OCI-LY1 (cell line): ENCODE results near the gene DNAJB8.

Experiments
- H2AFZ ChIP-seq: fragments of 200-600 bp; sonication (generic), shearing (Covaris generic); 2 replicates; pipeline ENCODE4 v1.6.0; 2014; ENCODE audit warnings: antibody characterized with exemption, mild to moderate bottlenecking, low read length
- H3F3A ChIP-seq: fragments of 200-600 bp; sonication (generic), shearing (Covaris generic); 2 replicates; pipeline ENCODE4 v1.6.0; 2014; ENCODE audit warnings: mild to moderate bottlenecking, antibody characterized with exemption, low read length, moderate library complexity; ENCODE audit not compliant: insufficient read depth
- H3K27ac ChIP-seq: fragments of 200-600 bp; sonication (generic); 2 replicates; pipeline ENCODE4 v1.5.1; 2014; ENCODE audit warnings: low read length, mixed run types, mild to moderate bottlenecking, low read depth; ENCODE audit not compliant: poor library complexity, severe bottlenecking
- H3K27me3 ChIP-seq: fragments of 200-600 bp; sonication (generic); 2 replicates; pipeline ENCODE4 v1.6.0; 2014; ENCODE audit warnings: antibody characterized with exemption, mild to moderate bottlenecking, low read length, moderate library complexity; ENCODE audit not compliant: insufficient read depth
- H3K36me3 ChIP-seq: fragments of 200-600 bp; sonication (generic); 2 replicates; pipeline ENCODE4 v1.6.1; 2014; ENCODE audit warnings: mild to moderate bottlenecking, antibody characterized with exemption, low read length, moderate library complexity, mixed read lengths; ENCODE audit not compliant: insufficient read depth
- H3K4me1 ChIP-seq: fragments of 200-600 bp; sonication (generic); 2 replicates; pipeline ENCODE4 v1.5.1; 2014; ENCODE audit warnings: mild to moderate bottlenecking, low read length, moderate library complexity; ENCODE audit not compliant: insufficient read depth, severe bottlenecking
- H3K4me2 ChIP-seq: fragments of 200-600 bp; sonication (generic), shearing (Covaris generic); 2 replicates; pipeline ENCODE4 v1.6.1; 2014; ENCODE audit warnings: low read length
- H3K4me3 ChIP-seq: fragments of 200-600 bp; sonication (generic); 2 replicates; pipeline ENCODE4 v1.5.1; 2014; ENCODE audit warnings: low read length, low read depth, mild to moderate bottlenecking, mixed read lengths; ENCODE audit not compliant: poor library complexity, severe bottlenecking
- H3K79me2 ChIP-seq: fragments of 200-600 bp; shearing (Covaris generic); 2 replicates; pipeline ENCODE4 v1.6.1; 2016; ENCODE audit warnings: mixed run types, low read length, mixed read lengths; ENCODE audit not compliant: insufficient read depth
- H3K9ac ChIP-seq: fragments of 200-600 bp; sonication (generic), shearing (Covaris generic); 2 replicates; pipeline ENCODE4 v1.6.1; 2014; ENCODE audit warnings: mild to moderate bottlenecking, low read length, mixed read lengths
- H3K9me2 ChIP-seq: fragments of 200-600 bp; sonication (generic), shearing (Covaris generic); 2 replicates; pipeline ENCODE4 v1.6.1; 2014; ENCODE audit warnings: low read depth, mild to moderate bottlenecking, low read length, mixed read lengths
- H3K9me3 ChIP-seq: fragments of 200-600 bp; shearing (Covaris generic); 2 replicates; pipeline ENCODE4 v1.6.1; 2014; ENCODE audit warnings: low read length, mixed read lengths
- H4K20me1 ChIP-seq: fragments of 200-600 bp; sonication (generic), shearing (Covaris generic); 2 replicates; pipeline ENCODE4 v1.6.0; 2016; ENCODE audit warnings: mild to moderate bottlenecking, low read length; ENCODE audit not compliant: insufficient read depth
- EZH2 ChIP-seq: fragments of 200-600 bp; sonication (generic), shearing (Covaris generic); IDR thresholded peaks from 2 replicates; pipeline ENCODE4 v1.8.0; 2017; ENCODE audit warnings: borderline replicate concordance, mixed run types, mild to moderate bottlenecking, antibody characterized with exemption, low read length, moderate library complexity, mixed read lengths
- TF ChIP-seq, protein P1 (sequence below): fragments of 200-600 bp; sonication (generic), shearing (Covaris generic); IDR thresholded peaks from 2 replicates; pipeline ENCODE4 v1.5.1; 2017; ENCODE audit warnings: mild to moderate bottlenecking, antibody characterized with exemption, low read length, moderate library complexity, mixed read lengths

DNAJB8 gene

DNA sequence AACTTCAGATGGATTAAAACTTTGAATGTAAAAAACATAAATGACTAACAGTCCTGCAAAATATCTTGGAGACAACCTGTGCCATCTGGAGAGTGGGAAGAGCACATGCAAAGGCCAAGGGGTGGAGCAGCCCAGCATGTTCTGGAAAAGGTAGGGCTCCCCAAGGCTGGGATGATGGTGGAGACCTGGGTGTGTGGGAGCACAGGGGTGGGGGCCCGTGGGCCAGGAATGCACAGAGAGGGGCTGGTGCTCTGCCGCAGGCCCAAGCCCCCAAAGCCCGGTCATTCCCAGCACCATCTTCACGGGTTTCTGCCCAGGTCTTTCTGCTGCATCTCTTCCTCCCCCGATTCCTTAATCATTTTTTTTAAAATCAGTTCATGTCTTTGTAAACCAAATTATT lies 36.0 kb upstream of the DNAJB8 start:
- peaks cover 5% of the 10 kb centered on the region; the same call in 1 of the 2 replicates for H3K27me3 ChIP-seq
- no peaks in the 10 kb centered on the region; the same call in 1 of the 2 replicates for H3K36me3 ChIP-seq
- no peak overlapping the region for H3K4me2 ChIP-seq
- no peak overlapping the region for H3K4me3 ChIP-seq
- H3K4me1 ChIP-seq: no peaks in the 10 kb centered on the region
- H3K9me2 ChIP-seq: no peaks in the 10 kb centered on the region
- H3K9ac ChIP-seq: no peak overlapping the region
- H3F3A ChIP-seq: no peaks in the 10 kb centered on the region
- H3K27ac ChIP-seq: no peak overlapping the region
- no peak overlapping the region for H2AFZ ChIP-seq
- TF ChIP-seq EZH2: no peak
- TF ChIP-seq, protein P1, sequence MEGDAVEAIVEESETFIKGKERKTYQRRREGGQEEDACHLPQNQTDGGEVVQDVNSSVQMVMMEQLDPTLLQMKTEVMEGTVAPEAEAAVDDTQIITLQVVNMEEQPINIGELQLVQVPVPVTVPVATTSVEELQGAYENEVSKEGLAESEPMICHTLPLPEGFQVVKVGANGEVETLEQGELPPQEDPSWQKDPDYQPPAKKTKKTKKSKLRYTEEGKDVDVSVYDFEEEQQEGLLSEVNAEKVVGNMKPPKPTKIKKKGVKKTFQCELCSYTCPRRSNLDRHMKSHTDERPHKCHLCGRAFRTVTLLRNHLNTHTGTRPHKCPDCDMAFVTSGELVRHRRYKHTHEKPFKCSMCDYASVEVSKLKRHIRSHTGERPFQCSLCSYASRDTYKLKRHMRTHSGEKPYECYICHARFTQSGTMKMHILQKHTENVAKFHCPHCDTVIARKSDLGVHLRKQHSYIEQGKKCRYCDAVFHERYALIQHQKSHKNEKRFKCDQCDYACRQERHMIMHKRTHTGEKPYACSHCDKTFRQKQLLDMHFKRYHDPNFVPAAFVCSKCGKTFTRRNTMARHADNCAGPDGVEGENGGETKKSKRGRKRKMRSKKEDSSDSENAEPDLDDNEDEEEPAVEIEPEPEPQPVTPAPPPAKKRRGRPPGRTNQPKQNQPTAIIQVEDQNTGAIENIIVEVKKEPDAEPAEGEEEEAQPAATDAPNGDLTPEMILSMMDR: no peak
- H3K79me2 ChIP-seq: no peaks in the 10 kb centered on the region
- H3K9me3 ChIP-seq: no peaks in the 10 kb centered on the region
- no peaks in the 10 kb centered on the region for H4K20me1 ChIP-seq

DNA sequence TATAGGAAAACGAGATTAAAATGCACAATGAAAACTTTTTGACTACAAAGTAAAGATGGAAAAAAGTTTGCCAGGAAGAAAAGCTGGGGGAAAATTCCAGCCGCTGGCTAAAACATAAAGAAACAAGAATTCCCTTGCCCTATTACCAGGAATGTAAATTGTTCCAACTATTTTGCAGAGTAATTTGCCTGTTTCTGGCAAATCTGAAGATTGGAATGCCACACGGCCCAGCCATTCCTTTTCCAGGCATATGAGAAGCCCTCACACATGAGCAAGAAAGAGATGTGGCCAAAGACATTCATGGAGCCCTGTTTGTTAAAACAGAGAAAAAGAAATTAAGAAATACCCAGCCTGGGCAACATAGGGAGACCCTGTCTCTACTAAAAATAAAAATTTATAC lies 34.7 kb upstream of the DNAJB8 start:
- H3K79me2 ChIP-seq: no peaks in the 10 kb centered on the region
- no peaks in the 10 kb centered on the region for H4K20me1 ChIP-seq
- H3K4me2 ChIP-seq: no peak overlapping the region

DNA sequence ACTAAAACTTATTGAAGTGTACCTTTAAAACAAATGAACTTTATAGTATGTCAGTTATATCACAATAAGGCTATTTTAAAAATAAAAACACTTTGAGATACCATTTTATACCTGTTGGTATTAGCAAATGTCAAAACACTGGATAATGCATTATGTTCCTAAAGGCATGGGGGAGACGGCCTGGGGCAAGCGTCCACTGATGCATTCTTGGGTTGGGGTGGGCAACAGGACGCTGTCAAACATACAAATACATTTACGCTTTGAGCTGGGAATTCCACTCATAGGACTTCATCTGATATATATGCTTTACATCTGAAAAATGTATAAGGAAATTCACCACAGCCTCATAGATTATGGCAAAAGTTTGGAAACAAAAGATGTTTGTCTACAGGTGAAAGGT lies 33.9 kb upstream of the DNAJB8 start:
- no peaks in the 10 kb centered on the region for H3K9me2 ChIP-seq
- TF ChIP-seq, protein P1: no peak
- no peaks in the 10 kb centered on the region for H3K79me2 ChIP-seq
- H2AFZ ChIP-seq: no peak overlapping the region
- no peaks in the 10 kb centered on the region for H3K9me3 ChIP-seq
- H3K36me3 ChIP-seq: no peaks in the 10 kb centered on the region
- H3K4me2 ChIP-seq: no peak overlapping the region
- no peak overlapping the region for H3K4me3 ChIP-seq
- peaks cover 3% of the 10 kb centered on the region for H3K4me1 ChIP-seq
- no peaks in the 10 kb centered on the region for H3F3A ChIP-seq
- H3K27me3 ChIP-seq: peaks cover 15% of the 10 kb centered on the region
- no peak overlapping the region for H3K9ac ChIP-seq
- no peak overlapping the region for H3K27ac ChIP-seq
- no peaks in the 10 kb centered on the region for H4K20me1 ChIP-seq

More for the DNA sequence above, 34.7 kb upstream of the DNAJB8 start:
- peaks cover 11% of the 10 kb centered on the region for H3K27me3 ChIP-seq
- H3K9me2 ChIP-seq: no peaks in the 10 kb centered on the region
- H3K4me1 ChIP-seq: peaks cover 3% of the 10 kb centered on the region
- no peaks in the 10 kb centered on the region for H3F3A ChIP-seq
- no peak overlapping the region for H3K27ac ChIP-seq
- H3K36me3 ChIP-seq: no peaks in the 10 kb centered on the region; the same call in 1 of the 2 replicates
- TF ChIP-seq, protein P1: no peak
- no peak for TF ChIP-seq EZH2
- no peak overlapping the region for H3K4me3 ChIP-seq
- no peaks in the 10 kb centered on the region for H3K9me3 ChIP-seq
- H3K9ac ChIP-seq: no peak overlapping the region
- H2AFZ ChIP-seq: no peak overlapping the region
